ENCODE results near the gene B4GALT2.

DNA sequence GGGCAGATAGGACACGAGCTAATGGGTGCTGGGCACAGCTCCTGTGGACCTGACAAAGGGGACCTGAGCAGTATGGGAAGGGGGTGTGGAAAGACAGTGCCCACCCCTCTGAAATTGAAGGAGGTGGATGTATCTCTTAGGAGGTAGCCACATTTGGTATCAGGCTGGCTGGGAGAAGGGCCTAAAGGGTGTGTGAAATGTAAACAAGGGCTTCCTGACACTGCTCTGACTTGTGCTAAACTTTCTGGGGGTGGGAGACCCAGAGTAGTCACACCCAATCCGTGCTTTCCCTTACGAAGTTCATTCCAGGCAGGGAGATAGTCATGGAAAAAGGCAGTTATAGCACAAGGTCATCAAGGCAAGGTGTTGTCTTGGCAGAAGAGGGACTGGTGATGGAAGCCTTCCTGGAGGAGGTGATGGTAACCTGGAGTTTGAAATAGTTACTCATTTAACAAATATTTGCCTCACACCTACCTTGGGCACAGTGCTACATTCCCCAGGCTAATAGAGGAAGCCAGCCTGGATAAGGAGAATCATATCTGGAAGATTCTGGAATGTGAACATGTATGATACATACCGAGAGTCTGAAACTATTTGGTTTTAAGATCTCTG lies 7.1 kb downstream of the B4GALT2 start:
- TF ChIP-seq CEBPB (IDR thresholded peaks at IDR 0.05; ENCODE audit: low read depth, low read length), result no peak
- TF ChIP-seq MAFK (IDR thresholded peaks at IDR 0.05; ENCODE audit: low read depth, low read length), result no peak

Data from H1 (cell line).